ENCODE results near the gene CXCL10. TPM values are rescaled to one million over a fixed set of nuclear protein-coding genes. Genes with fewer than 3 reads are reported as not detected.

The CXCL10 gene
- total and polyA plus RNA-seq, 10 donors, result 1.4 to 23.1 (median 7.1) TPM

DNA sequence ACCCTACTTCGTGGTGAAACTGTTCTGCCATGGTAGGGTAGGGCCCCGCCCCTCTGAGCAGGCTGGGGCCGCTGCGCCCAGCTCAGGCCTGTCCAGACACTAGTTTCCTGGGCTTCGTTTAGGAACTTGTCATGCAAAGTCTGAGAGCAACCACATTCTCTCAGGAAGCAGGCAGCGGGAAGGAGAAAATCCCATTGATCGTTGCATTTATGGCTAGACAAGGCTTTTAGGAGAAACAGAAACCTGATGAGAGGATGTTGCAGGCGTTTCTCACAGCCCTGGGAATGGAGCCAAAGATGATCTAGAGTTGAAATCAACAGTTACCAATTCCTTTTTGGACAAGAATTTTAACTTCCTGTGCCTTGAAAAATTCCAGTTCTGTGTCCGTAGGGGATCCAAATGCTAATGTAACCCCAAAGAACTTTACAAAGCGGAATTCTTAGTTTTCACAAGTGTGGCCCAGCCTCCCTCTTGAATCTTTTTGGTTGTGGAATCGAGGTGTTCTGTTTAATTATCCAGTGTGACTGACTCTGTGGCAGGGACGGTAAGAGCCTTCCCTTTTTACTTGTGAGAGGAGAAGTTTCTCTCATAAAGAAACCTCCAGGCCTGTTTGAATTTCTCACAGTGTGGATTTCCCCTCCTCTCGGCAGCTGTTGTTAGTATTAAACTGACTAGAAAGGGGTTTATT, 11.5 kb downstream of the CXCL10 start:
- intact Hi-C loops (cut with DNase I; ENCODE audit: low total_unique reads), result no loop called here
- WGBS, 5 donors, result 29 to 43% (median 35%) methylated on average over 13 of the region's 13 CpGs
- H3K4me1 ChIP-seq, result peaks cover 0 to 37% (median 10%) of the 10 kb centered on the region in 6 donors
- peak overlapping the region; percentile 27 to 82 (median 76) for H3K27ac ChIP-seq
- no peaks in the 10 kb centered on the region for H3K27me3 ChIP-seq (replicated peaks in 1 of 7)
- H3K36me3 ChIP-seq, result no peaks in the 10 kb centered on the region
- peak overlapping the region in 3 of 8 donors; percentile 1 to 45 (median 4) for H3K4me3 ChIP-seq
- DNase-seq, result no peak
- H3K9me3 ChIP-seq, result no peaks in the 10 kb centered on the region
- TF ChIP-seq CTCF (IDR thresholded peaks at IDR 0.05 in 8 of 11, conservative IDR thresholded peaks at IDR 0.05 in 3 of 11), result no peak
- TF ChIP-seq POLR2AphosphoS5 (IDR thresholded peaks at IDR 0.05), result no peak
- no peak for TF ChIP-seq POLR2A (IDR thresholded peaks at IDR 0.05)

- intact Hi-C loops (cut with DNase I; ENCODE audit: low total_unique reads), result no loop called here
- no peaks in the 10 kb centered on the region for H3K27me3 ChIP-seq (replicated peaks in 1 of 7)
- H3K36me3 ChIP-seq, result no peaks in the 10 kb centered on the region
- H3K4me3 ChIP-seq, result peak overlapping the region in 3 of 8 donors; percentile 1 to 45 (median 4)
- no peak for TF ChIP-seq POLR2AphosphoS5 (IDR thresholded peaks at IDR 0.05)
- no peak for TF ChIP-seq CTCF (IDR thresholded peaks at IDR 0.05 in 8 of 11, conservative IDR thresholded peaks at IDR 0.05 in 3 of 11)
- no peak for TF ChIP-seq POLR2A (IDR thresholded peaks at IDR 0.05)
- WGBS, 5 donors, result 97% methylated on average over 27 to 31 of the region's 31 CpGs
- H3K9me3 ChIP-seq, result no peaks in the 10 kb centered on the region
- DNase-seq, result no peak
- H3K27ac ChIP-seq, result peak overlapping the region; percentile 27 to 82 (median 76)
- peaks cover 0 to 37% (median 10%) of the 10 kb centered on the region in 6 donors for H3K4me1 ChIP-seq
Measured at GRCh38 chr4:76011018-76011670, 12.2 kb downstream of the CXCL10 start.

DNA sequence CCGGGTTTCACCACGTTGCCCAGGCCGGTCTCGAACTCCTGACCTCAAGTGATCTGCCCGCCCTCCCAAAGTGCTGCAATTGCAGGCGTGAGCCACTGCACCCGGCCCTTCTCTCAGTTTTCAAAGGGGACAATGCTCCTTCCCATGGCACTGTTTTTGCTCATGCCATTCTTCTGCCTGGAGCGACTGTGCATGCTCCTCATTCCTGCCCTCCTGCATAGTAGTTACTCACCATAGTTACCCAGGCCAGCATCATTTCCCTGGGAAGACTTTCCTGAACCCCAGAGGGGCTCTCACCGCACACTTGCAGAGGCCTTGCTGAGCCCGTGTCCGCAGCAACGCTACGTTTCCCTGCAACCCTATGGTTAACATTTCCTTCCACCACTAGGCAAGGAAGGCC, 12.7 kb downstream of the CXCL10 start:
- no peak for TF ChIP-seq POLR2AphosphoS5 (IDR thresholded peaks at IDR 0.05)
- no peak for TF ChIP-seq POLR2A (IDR thresholded peaks at IDR 0.05)
- no peak for TF ChIP-seq CTCF (IDR thresholded peaks at IDR 0.05 in 8 of 11, conservative IDR thresholded peaks at IDR 0.05 in 3 of 11)
- H3K27me3 ChIP-seq (replicated peaks in 1 of 7), result no peaks in the 10 kb centered on the region
- no peaks in the 10 kb centered on the region for H3K36me3 ChIP-seq
- intact Hi-C loops (cut with DNase I; ENCODE audit: low total_unique reads), result no loop called here
- no peak overlapping the region for H3K4me3 ChIP-seq
- no peak for DNase-seq
- H3K27ac ChIP-seq, result peak overlapping the region in 1 of 8 donors; percentile 82
- H3K9me3 ChIP-seq, result no peaks in the 10 kb centered on the region
- 94 to 98% (median 95%) methylated on average over 13 of the region's 13 CpGs for WGBS, 5 donors
- H3K4me1 ChIP-seq, result peaks cover 0 to 37% (median 10%) of the 10 kb centered on the region in 6 donors

- TF ChIP-seq POLR2A (IDR thresholded peaks at IDR 0.05), result no peak
- 74 to 84% (median 78%) methylated on average over 5 of the region's 5 CpGs for WGBS, 5 donors
- Histone ChIP-seq H3K36me3 (no peaks in the 10 kb centered on the region), H3K4me1 (peaks cover 0 to 27% (median 10%) of the 10 kb centered on the region in 6 donors), H3K27me3 (replicated peaks in 1 of 7) (no peaks in the 10 kb centered on the region), H3K9me3 (no peaks in the 10 kb centered on the region), H3K4me3 (no peak overlapping the region), H3K27ac (no peak overlapping the region)
- DNase-seq, result no peak
- intact Hi-C loops (cut with DNase I; ENCODE audit: low total_unique reads), result no loop called here
Measured at GRCh38 chr4:76009311-76009710, 14.0 kb downstream of the CXCL10 start.

Data from spleen (tissue), 11 donors.